Epithelial cell of esophagus (primary cell): ENCODE data around the gene VTA1.
"Not testable (repeated sequence)": the region's sequence is repeated elsewhere in the genome, so short reads cannot be mapped to it uniquely, and the experiment has no call there.

Experiments used
- DNase-seq: peaks from one replicate; pipeline ENCODE4 v3.0.0; 2010; ENCODE audit warnings: low read depth
- H3K4me3 ChIP-seq: 2 replicates; pipeline ENCODE4 v1.5.1; 2011; ENCODE audit warnings: mild to moderate bottlenecking, low read length, control low read depth
- CTCF ChIP-seq: IDR thresholded peaks from 2 replicates; pipeline ENCODE4 v1.5.1; 2011; ENCODE audit warnings: low read depth, mild to moderate bottlenecking, low read length, control low read depth, inconsistent platforms; ENCODE audit not compliant: insufficient read depth; ENCODE audit errors: missing control alignments

VTA1 gene

GRCh38 chr6:142130814-142131213 is 16.2 kb upstream of the VTA1 start:
- no peak for DNase-seq
- no peak overlapping the region for H3K4me3 ChIP-seq
- TF ChIP-seq CTCF = no peak

- no peak for DNase-seq
- no peak within 1 kb of the TSS for H3K4me3 ChIP-seq
- no peak for TF ChIP-seq CTCF
Observed at GRCh38 chr6:142132625-142133024, 14.4 kb upstream of the VTA1 start, which contains the start of gene GJE1. GJE1 (plus strand) TSS chr6:142132925; CDS start chr6:142133159, 234 bp downstream.

- no peak for DNase-seq
- TF ChIP-seq CTCF = peak; percentile 13
- no peak overlapping the region for H3K4me3 ChIP-seq
Observed at GRCh38 chr6:142138876-142139275, 8.2 kb upstream of the VTA1 start.

GRCh38 chr6:142141531-142141930 is 5.5 kb upstream of the VTA1 start:
- DNase-seq, H3K4me3 ChIP-seq: not testable (repeated sequence)

- no peak for TF ChIP-seq CTCF
- DNase-seq = peak; percentile 25
- no peak overlapping the region for H3K4me3 ChIP-seq
Observed at GRCh38 chr6:142152746-142153145, 5.7 kb downstream of the VTA1 start.

- no peak for TF ChIP-seq CTCF
- no peak for DNase-seq
Observed at GRCh38 chr6:142153196-142153595, 6.1 kb downstream of the VTA1 start.

DNA sequence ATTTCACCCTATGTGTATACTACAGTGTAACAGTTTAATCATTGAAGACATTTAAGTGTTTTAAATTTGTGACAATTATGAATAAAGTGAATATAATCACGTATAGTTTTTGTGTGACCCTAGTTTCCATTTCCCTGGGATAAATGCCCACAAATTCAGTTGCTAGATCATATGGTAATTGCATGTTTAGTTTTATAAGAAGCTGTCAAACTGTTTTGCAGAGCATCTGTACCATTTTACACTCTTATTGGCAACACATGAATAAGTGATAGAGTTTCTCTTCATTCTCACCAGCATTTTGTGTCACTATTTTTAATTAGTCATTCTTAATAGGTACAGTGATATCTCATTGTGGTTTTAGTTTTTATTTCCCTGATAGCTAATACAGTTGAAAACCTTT is 7.3 kb downstream of the VTA1 start:
- H3K4me3 ChIP-seq = no peak overlapping the region
- no peak for DNase-seq
- TF ChIP-seq CTCF = no peak

More at GRCh38 chr6:142153196-142153595, 6.1 kb downstream of the VTA1 start:
- H3K4me3 ChIP-seq = no peak overlapping the region
